IMR-90 (cell line): ENCODE measurements around the gene USP9Y. TPM values are rescaled to one million over a fixed set of nuclear protein-coding genes. Genes with fewer than 3 reads are reported as not detected.

Experiments
- ATAC-seq: fragments of 200-7000 bp; cut with Tn5 transposase; 2 replicates; pipeline ENCODE4 v1.9.1; 2020; ENCODE audit warnings: low read depth, mild to moderate bottlenecking, moderate library complexity
- BruUV-seq: library from RNA; stranded (reverse); fragments of 400-500 nt; replicated peaks from 2 replicates; lab custom pipeline; 2021; lab: Mats Ljungman, UMichigan
- CTCF ChIA-PET: fragments of 300-600 bp; formaldehyde crosslinking; extraction: SDS; loops from one replicate; lab custom pipeline; 2021; ENCODE audit warnings: antibody characterized with exemption; lab: Yijun Ruan, JAX
- POLR2A ChIA-PET: fragments of 300-600 bp; sonication (Branson Sonifier 250); formaldehyde crosslinking; loops from one replicate; lab custom pipeline; 2022; ENCODE audit warnings: antibody characterized with exemption; ENCODE audit not compliant: unreplicated experiment; lab: Charles Lee
- DNase-seq: peaks from one replicate; pipeline ENCODE4 v3.0.0; 2013
- H2AFZ ChIP-seq: replicated peaks from 2 replicates; pipeline ENCODE3; 2013; ENCODE audit warnings: low read length, mild to moderate bottlenecking; ENCODE audit not compliant: poor library complexity
- H2AK5ac ChIP-seq: 2 replicates; pipeline ENCODE4 v1.6.1; 2013; ENCODE audit warnings: low read depth, low read length, inconsistent platforms
- H2AK9ac ChIP-seq: replicated peaks from 2 replicates; pipeline ENCODE3; 2013; ENCODE audit warnings: mild to moderate bottlenecking, low read depth, low read length, moderate library complexity; ENCODE audit not compliant: poor library complexity
- H2BK120ac ChIP-seq: 2 replicates; pipeline ENCODE4 v1.6.1; 2013; ENCODE audit warnings: low read depth, low read length, inconsistent platforms
- H2BK15ac ChIP-seq: 3 replicates; pipeline ENCODE4 v1.6.1; 2013; ENCODE audit warnings: low read depth, low read length, inconsistent platforms
- H2BK20ac ChIP-seq: 2 replicates; pipeline ENCODE4 v1.6.1; 2013; ENCODE audit warnings: low read depth, mild to moderate bottlenecking, inconsistent platforms, low read length, moderate library complexity
- H2BK5ac ChIP-seq: 2 replicates; pipeline ENCODE4 v1.6.1; 2013; ENCODE audit warnings: mild to moderate bottlenecking, low read depth, low read length, inconsistent platforms; ENCODE audit not compliant: poor library complexity, severe bottlenecking
- H3K14ac ChIP-seq: replicated peaks from 2 replicates; pipeline ENCODE4 v1.6.1; 2013; ENCODE audit warnings: low read depth, low read length, inconsistent platforms
- H3K18ac ChIP-seq: 2 replicates; pipeline ENCODE4 v1.6.1; 2013; ENCODE audit warnings: low read depth, low read length, control low read depth
- H3K23ac ChIP-seq: 2 replicates; pipeline ENCODE4 v1.6.1; 2013; ENCODE audit warnings: low read depth, low read length, inconsistent platforms
- H3K27ac ChIP-seq: 2 replicates; pipeline ENCODE4 v1.5.1; 2013; ENCODE audit warnings: mild to moderate bottlenecking, control low read depth, low read length; ENCODE audit not compliant: insufficient read depth
- H3K27me3 ChIP-seq: 2 replicates; pipeline ENCODE4 v1.6.1; 2013; ENCODE audit warnings: low read length; ENCODE audit not compliant: control insufficient read depth, insufficient read depth
- H3K36me3 ChIP-seq: 2 replicates; pipeline ENCODE4 v1.6.1; 2013; ENCODE audit warnings: low read length, mixed read lengths; ENCODE audit not compliant: control insufficient read depth, insufficient read depth
- H3K4ac ChIP-seq: 2 replicates; pipeline ENCODE4 v1.6.1; 2013; ENCODE audit warnings: low read depth, low read length, inconsistent platforms
- H3K4me1 ChIP-seq: 2 replicates; pipeline ENCODE4 v1.6.1; 2013; ENCODE audit warnings: low read length, mixed read lengths; ENCODE audit not compliant: control insufficient read depth, insufficient read depth
- H3K4me2 ChIP-seq: 2 replicates; pipeline ENCODE4 v1.6.1; 2013; ENCODE audit warnings: low read depth, mild to moderate bottlenecking, control low read depth, low read length, moderate library complexity
- H3K4me3 ChIP-seq: 2 replicates; pipeline ENCODE4 v1.5.1; 2013; ENCODE audit warnings: low read depth, mild to moderate bottlenecking, control low read depth, low read length, moderate library complexity; ENCODE audit not compliant: insufficient read depth
- H3K56ac ChIP-seq: 2 replicates; pipeline ENCODE4 v1.6.1; 2013; ENCODE audit warnings: low read length, inconsistent platforms; ENCODE audit not compliant: insufficient read depth; ENCODE audit errors: extremely low read depth
- H3K79me1 ChIP-seq, 2 experiments: 2 replicates each; pipeline ENCODE4 v1.6.1; 2013; ENCODE audit warnings: low read length in 2 of 2, inconsistent platforms in 1 of 2, low read depth in 1 of 2
- H3K9ac ChIP-seq: 2 replicates; pipeline ENCODE4 v1.6.1; 2013; ENCODE audit warnings: low read depth, low read length, control low read depth
- H3K9me1 ChIP-seq: 2 replicates; pipeline ENCODE4 v1.6.1; 2013; ENCODE audit warnings: low read length, inconsistent platforms; ENCODE audit not compliant: insufficient read depth
- H3K9me3 ChIP-seq: 2 replicates; pipeline ENCODE4 v1.6.1; 2013; ENCODE audit warnings: low read length; ENCODE audit not compliant: control insufficient read depth, insufficient read depth
- H4K20me1 ChIP-seq: 2 replicates; pipeline ENCODE4 v1.6.1; 2013; ENCODE audit warnings: low read length, inconsistent platforms; ENCODE audit not compliant: insufficient read depth
- H4K5ac ChIP-seq: 2 replicates; pipeline ENCODE4 v1.6.1; 2013; ENCODE audit warnings: mild to moderate bottlenecking, low read depth, low read length, control low read depth
- H4K8ac ChIP-seq, 2 experiments: 2 replicates each; pipeline ENCODE4 v1.6.1; 2013; ENCODE audit warnings: low read depth in 2 of 2, low read length in 2 of 2, control low read depth in 1 of 2, inconsistent platforms in 1 of 2
- H4K91ac ChIP-seq: 2 replicates; pipeline ENCODE4 v1.6.1; 2013; ENCODE audit warnings: low read depth, low read length, inconsistent platforms; ENCODE audit not compliant: insufficient read depth
- BHLHE40 ChIP-seq: fragments of 150-350 bp; IDR thresholded peaks from 2 replicates; pipeline ENCODE4 v1.6.1; 2016; ENCODE audit warnings: mild to moderate bottlenecking, low read depth, low read length
- CEBPB ChIP-seq: IDR thresholded peaks from 2 replicates; pipeline ENCODE4 v1.6.1; 2012; ENCODE audit warnings: low read depth, low read length, improper control_type of control experiment
- CHD1 ChIP-seq: IDR thresholded peaks from 2 replicates; pipeline ENCODE4 v1.6.1; 2012; ENCODE audit warnings: low read depth, low read length, improper control_type of control experiment
- CTCF ChIP-seq: conservative IDR thresholded peaks from 2 replicates; pipeline ENCODE4 v1.5.1; 2012; ENCODE audit warnings: mild to moderate bottlenecking, low read depth, low read length, improper control_type of control experiment
- ELK1 ChIP-seq: fragments of 150-350 bp; IDR thresholded peaks from 2 replicates; pipeline ENCODE4 v1.6.1; 2016; ENCODE audit warnings: low read depth, mild to moderate bottlenecking, low read length, moderate library complexity, borderline replicate concordance
- FOS ChIP-seq: fragments of 150-350 bp; IDR thresholded peaks from 2 replicates; pipeline ENCODE4 v1.6.1; 2016; ENCODE audit warnings: low read depth, low read length
- MAFK ChIP-seq: IDR thresholded peaks from 2 replicates; pipeline ENCODE4 v1.6.1; 2012; ENCODE audit warnings: low read depth, low read length, improper control_type of control experiment
- MAZ ChIP-seq: IDR thresholded peaks from 2 replicates; pipeline ENCODE4 v1.6.1; 2012; ENCODE audit warnings: low read depth, mild to moderate bottlenecking, low read length, improper control_type of control experiment, moderate library complexity, borderline replicate concordance
- MXI1 ChIP-seq: IDR thresholded peaks from 2 replicates; pipeline ENCODE4 v1.6.1; 2012; ENCODE audit warnings: low read depth, mild to moderate bottlenecking, low read length, moderate library complexity, borderline replicate concordance
- NFE2L2 ChIP-seq: fragments of 150-350 bp; IDR thresholded peaks from 2 replicates; pipeline ENCODE4 v1.6.1; 2016; ENCODE audit warnings: low read depth, mild to moderate bottlenecking, low read length
- POLR2A ChIP-seq: IDR thresholded peaks from 2 replicates; pipeline ENCODE4 v1.6.1; 2012; ENCODE audit warnings: mild to moderate bottlenecking, low read depth, low read length
- RAD21 ChIP-seq: IDR thresholded peaks from 2 replicates; pipeline ENCODE4 v1.6.1; 2012; ENCODE audit warnings: low read length, improper control_type of control experiment
- RCOR1 ChIP-seq: IDR thresholded peaks from 2 replicates; pipeline ENCODE4 v1.6.1; 2012; ENCODE audit warnings: mild to moderate bottlenecking, low read length, improper control_type of control experiment; ENCODE audit not compliant: insufficient replicate concordance
- RFX5 ChIP-seq: IDR thresholded peaks from 2 replicates; pipeline ENCODE4 v1.8.0; 2012; ENCODE audit warnings: low read depth, mild to moderate bottlenecking, low read length, moderate library complexity
- SMC3 ChIP-seq: fragments of 150-350 bp; IDR thresholded peaks from 2 replicates; pipeline ENCODE4 v1.6.1; 2016; ENCODE audit warnings: low read depth, mild to moderate bottlenecking, antibody characterized with exemption, low read length, moderate library complexity
- USF2 ChIP-seq: fragments of 150-350 bp; IDR thresholded peaks from 2 replicates; pipeline ENCODE4 v1.6.1; 2017; ENCODE audit warnings: mild to moderate bottlenecking, antibody characterized with exemption, low read length, low read depth
- WGBS, 2 experiments: methylation state at CpG; one replicate each; pipeline versions ENCODE4 v1.1.5 to v1.1.7; 2013; ENCODE audit warnings: missing lambda C conversion rate in 2 of 2; ENCODE audit not compliant: insufficient read length in 1 of 2; ENCODE audit errors: extremely low coverage in 2 of 2; 5-methylcytosine and 5-hydroxymethylcytosine counted together
- dilution Hi-C: fragments of 300-500 bp; cut with HindIII; formaldehyde crosslinking; loops from one replicate; pipeline ENCODE4 v1.14.3; 2018; ENCODE audit warnings: low sequenced_read_pairs; ENCODE audit not compliant: unreplicated experiment
- in situ Hi-C: fragments of 300-500 bp; cut with MboI; formaldehyde crosslinking; loops from 3 replicates; pipeline ENCODE4 v1.14.3; 2019; ENCODE audit warnings: low sequenced_read_pairs, inconsistent platforms, mixed read lengths
- intact Hi-C: fragments of 100-400 bp; cut with micrococcal nuclease; formaldehyde crosslinking; loops from 2 replicates; pipeline ENCODE4 v1.10.0; 2022
- polyA plus RNA-seq, 3 experiments: library from polyadenylated mRNA; depleted of rRNA; stranded (reverse); fragments of >200 nt; gene quantifications; 2 replicates each; pipeline ENCODE4 v1.2.3, GENCODE V29; 2012; ENCODE audit warnings: low replicate concordance in 1 of 3
- total RNA-seq: library from RNA; depleted of rRNA; stranded (reverse); fragments of >200 nt; gene quantifications from 2 replicates; pipeline ENCODE4 v1.2.3, GENCODE V29; 2012

USP9Y gene
- total and polyA plus RNA-seq, 2 of the 4 experiments (the other 2 are of a cell fraction): not detected

DNA sequence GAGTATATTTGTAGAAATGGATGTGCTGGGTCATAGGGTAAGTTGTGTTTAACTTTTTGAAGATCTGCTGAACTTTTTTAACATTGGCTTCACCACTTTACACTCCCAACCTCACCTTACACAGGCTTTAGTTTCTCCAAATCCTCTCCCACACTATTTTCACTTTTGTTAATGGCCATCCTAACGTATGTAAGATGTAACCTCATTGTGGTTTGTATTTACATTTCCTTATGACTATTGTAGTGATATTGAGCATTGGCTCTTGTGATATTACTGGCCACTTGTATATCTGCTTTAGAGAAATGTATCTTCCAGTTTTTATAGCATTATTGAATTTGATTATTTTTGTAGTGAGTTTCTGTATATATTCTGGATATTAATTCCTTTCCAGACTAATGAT lies 93.0 kb downstream of the USP9Y start:
- intact Hi-C loops (no loop called here), in situ Hi-C loops (no loop called here), dilution Hi-C loops (no loop called here)
- H4K5ac ChIP-seq: no peak overlapping the region
- no peak overlapping the region for H3K9ac ChIP-seq
- H2BK20ac ChIP-seq: no peak overlapping the region
- H2AFZ ChIP-seq: no peak overlapping the region
- H4K20me1 ChIP-seq: no peaks in the 10 kb centered on the region
- H3K4ac ChIP-seq: no peak overlapping the region
- H3K4me3 ChIP-seq: no peak overlapping the region
- H3K27ac ChIP-seq: no peak overlapping the region
- no peak overlapping the region for H2BK120ac ChIP-seq
- no peaks in the 10 kb centered on the region for H3K79me1 ChIP-seq
- CTCF ChIA-PET: no interaction called here
- no peak overlapping the region for H2BK15ac ChIP-seq
- TF ChIP-seq MXI1: no peak
- no peak for TF ChIP-seq CHD1
- TF ChIP-seq ELK1: no peak
- TF ChIP-seq USF2: no peak
- no peak for TF ChIP-seq NFE2L2
- no peak for TF ChIP-seq CTCF
- TF ChIP-seq RFX5: no peak
- TF ChIP-seq SMC3: no peak
- TF ChIP-seq MAZ: no peak
- no peak for TF ChIP-seq BHLHE40
- TF ChIP-seq RCOR1: no peak
- TF ChIP-seq MAFK: no peak
- no peak for TF ChIP-seq RAD21
- TF ChIP-seq POLR2A: no peak
- TF ChIP-seq CEBPB: no peak
- no peak for TF ChIP-seq FOS
- H4K91ac ChIP-seq: no peak overlapping the region
- H2AK9ac ChIP-seq: no peak overlapping the region
- no peak overlapping the region for H2BK5ac ChIP-seq
- no peaks in the 10 kb centered on the region for H3K9me1 ChIP-seq
- no TSS peak for BruUV-seq
- H3K18ac ChIP-seq: no peak overlapping the region
- no peaks in the 10 kb centered on the region for H3K36me3 ChIP-seq
- no CpG with 5 or more reads among the region's 1 CpG for WGBS, 2 experiments
- H2AK5ac ChIP-seq: no peak overlapping the region
- no peak overlapping the region for H4K8ac ChIP-seq
- no peak for ATAC-seq
- H3K14ac ChIP-seq: no peak overlapping the region
- H3K4me1 ChIP-seq: no peaks in the 10 kb centered on the region
- no peaks in the 10 kb centered on the region for H3K9me3 ChIP-seq
- no peak overlapping the region for H3K23ac ChIP-seq
- no peak overlapping the region for H3K56ac ChIP-seq
- no peak for DNase-seq
- H3K4me2 ChIP-seq: no peak overlapping the region
- H3K27me3 ChIP-seq: no peaks in the 10 kb centered on the region
- POLR2A ChIA-PET: no interaction called here
